GM19463 (cell line): ENCODE data around the gene MAGEB17.

Experiments
- ATAC-seq: cut with Tn5 transposase; IDR thresholded peaks from one replicate; pipeline ENCODE4 v1.9.1; 2021; ENCODE audit warnings: mild to moderate bottlenecking, moderate library complexity; ENCODE audit not compliant: unreplicated experiment

Gene MAGEB17

GRCh38 chrX:16205840-16206239, 38.6 kb downstream of the MAGEB17 start:
- ATAC-seq = no peak

- no peak for ATAC-seq
Observed at GRCh38 chrX:16207634-16208033, 40.4 kb downstream of the MAGEB17 start.

GRCh38 chrX:16208601-16209000, 41.3 kb downstream of the MAGEB17 start:
- ATAC-seq = no peak

GRCh38 chrX:16210061-16210460, 42.8 kb downstream of the MAGEB17 start:
- ATAC-seq = no peak

- no peak for ATAC-seq
Observed at GRCh38 chrX:16212024-16212423, 44.7 kb downstream of the MAGEB17 start.

GRCh38 chrX:16212436-16212835, 45.2 kb downstream of the MAGEB17 start:
- no peak for ATAC-seq

- ATAC-seq = no peak
Observed at GRCh38 chrX:16213961-16214360, 46.7 kb downstream of the MAGEB17 start.

GRCh38 chrX:16215660-16216059, 48.4 kb downstream of the MAGEB17 start:
- ATAC-seq = no peak
